HG03521 (cell line): Measurements from ENCODE around the gene S100A5.
"Not testable (repeated sequence)": the region's sequence is repeated elsewhere in the genome, so short reads cannot be mapped to it uniquely, and the experiment has no call there.

Experiments
- ATAC-seq: cut with Tn5 transposase; IDR thresholded peaks from one replicate; pipeline ENCODE4 v1.9.1; 2021; ENCODE audit warnings: mild to moderate bottlenecking, moderate library complexity; ENCODE audit not compliant: unreplicated experiment

Gene S100A5

GRCh38 chr1:153540394-153541361 lies at the start of gene S100A5:
S100A5 (minus strand) TSS chr1:153540934; CDS start chr1:153540191, 743 bp downstream.
- no peak for ATAC-seq

GRCh38 chr1:153588482-153588881 lies 47.7 kb upstream of the S100A5 start:
- ATAC-seq, result no peak

- not testable (repeated sequence) for ATAC-seq
These were observed 47.3 kb upstream of the S100A5 start for GRCh38 chr1:153588033-153588432.

- no peak for ATAC-seq
These were observed 46.6 kb upstream of the S100A5 start for GRCh38 chr1:153587314-153587713.

- no peak for ATAC-seq
These were observed 45.6 kb upstream of the S100A5 start for GRCh38 chr1:153586347-153586746.

GRCh38 chr1:153585006-153585405 lies 44.3 kb upstream of the S100A5 start:
- no peak for ATAC-seq

- no peak for ATAC-seq
These were observed 43.2 kb upstream of the S100A5 start for GRCh38 chr1:153583976-153584375.

GRCh38 chr1:153583514-153583913 lies 42.8 kb upstream of the S100A5 start:
- not testable (repeated sequence) for ATAC-seq

GRCh38 chr1:153582836-153583235 lies 42.1 kb upstream of the S100A5 start:
- not testable (repeated sequence) for ATAC-seq

GRCh38 chr1:153578936-153579335 lies 38.2 kb upstream of the S100A5 start:
- ATAC-seq, result no peak

- no peak for ATAC-seq
These were observed 37.8 kb upstream of the S100A5 start for GRCh38 chr1:153578490-153578889.

- no peak for ATAC-seq
These were observed 36.9 kb upstream of the S100A5 start for GRCh38 chr1:153577624-153578051.

GRCh38 chr1:153577138-153577537 lies 36.4 kb upstream of the S100A5 start:
- ATAC-seq, result no peak

GRCh38 chr1:153575497-153575896 lies 34.8 kb upstream of the S100A5 start:
- ATAC-seq, result not testable (repeated sequence)

- ATAC-seq, result not testable (repeated sequence)
These were observed 34.4 kb upstream of the S100A5 start for GRCh38 chr1:153575081-153575491.

GRCh38 chr1:153573351-153573750 lies 32.6 kb upstream of the S100A5 start:
- no peak for ATAC-seq

- no peak for ATAC-seq
These were observed 31.9 kb upstream of the S100A5 start for GRCh38 chr1:153572569-153573015.

GRCh38 chr1:153571706-153572105 lies 31.0 kb upstream of the S100A5 start:
- no peak for ATAC-seq

- ATAC-seq, result no peak
These were observed 30.1 kb upstream of the S100A5 start for GRCh38 chr1:153570874-153571273.

- ATAC-seq, result no peak
These were observed 28.7 kb upstream of the S100A5 start for GRCh38 chr1:153569465-153569864.

- ATAC-seq, result no peak
These were observed 27.8 kb upstream of the S100A5 start for GRCh38 chr1:153568367-153569099.
